PFSK-1 (cell line): ENCODE data around the gene MAPRE2.

Experiments
- FOXP2 ChIP-seq: optimal IDR thresholded peaks from 2 replicates; pipeline ENCODE3; 2011; ENCODE audit warnings: borderline replicate concordance, control low read depth, inconsistent platforms; ENCODE audit not compliant: insufficient read depth; ENCODE audit errors: extremely low read length, extremely low read depth
- POLR2AphosphoS5 ChIP-seq: IDR thresholded peaks from 2 replicates; pipeline ENCODE4 v1.6.1; 2012; ENCODE audit warnings: low read depth, mild to moderate bottlenecking, control low read depth, low read length, moderate library complexity
- REST ChIP-seq, 2 experiments: IDR thresholded peaks; 2 replicates each; pipeline versions ENCODE4 v1.6.1 to v1.8.0; 2011 to 2012; ENCODE audit warnings: low read depth in 2 of 2, low read length in 2 of 2, control low read depth in 1 of 2, inconsistent platforms in 1 of 2, mild to moderate bottlenecking in 1 of 2, moderate library complexity in 1 of 2; ENCODE audit not compliant: insufficient read depth in 1 of 2
- SIN3A ChIP-seq: IDR thresholded peaks from 2 replicates; pipeline ENCODE4 v1.6.1; 2012; ENCODE audit warnings: mild to moderate bottlenecking, low read length, moderate library complexity, borderline replicate concordance; ENCODE audit not compliant: insufficient read depth
- TAF1 ChIP-seq: IDR thresholded peaks from 2 replicates; pipeline ENCODE4 v1.6.1; 2012; ENCODE audit warnings: low read length, control low read depth, borderline replicate concordance; ENCODE audit not compliant: insufficient read depth

Gene MAPRE2

GRCh38 chr18:35043207-35043606, 2.0 kb downstream of the MAPRE2 start:
- no peak for TF ChIP-seq POLR2AphosphoS5
- TF ChIP-seq TAF1 = no peak
- no peak for TF ChIP-seq FOXP2
- TF ChIP-seq REST (IDR thresholded peaks at IDR 0.05; ENCODE audit: insufficient read depth in 1 of 2, low read depth in 2 of 2, low read length in 2 of 2) = no peak
- no peak for TF ChIP-seq SIN3A

GRCh38 chr18:35045121-35045520, 3.9 kb downstream of the MAPRE2 start:
- TF ChIP-seq SIN3A (0 out of 2 replicates have a peak, but pooled peaks have one; percentile 8), FOXP2 (no peak), TAF1 (no peak), REST (IDR thresholded peaks at IDR 0.05; ENCODE audit: insufficient read depth in 1 of 2, low read depth in 2 of 2, low read length in 2 of 2) (no peak)

GRCh38 chr18:35045806-35046205, 4.6 kb downstream of the MAPRE2 start:
- no peak for TF ChIP-seq TAF1
- no peak for TF ChIP-seq SIN3A
- TF ChIP-seq REST (IDR thresholded peaks at IDR 0.05; ENCODE audit: insufficient read depth in 1 of 2, low read depth in 2 of 2, low read length in 2 of 2) = no peak
- TF ChIP-seq POLR2AphosphoS5 = no peak
- no peak for TF ChIP-seq FOXP2

- no peak for TF ChIP-seq SIN3A
- no peak for TF ChIP-seq TAF1
- no peak for TF ChIP-seq FOXP2
- no peak for TF ChIP-seq POLR2AphosphoS5
- TF ChIP-seq REST (IDR thresholded peaks at IDR 0.05; ENCODE audit: insufficient read depth in 1 of 2, low read depth in 2 of 2, low read length in 2 of 2) = no peak
These were observed 6.6 kb downstream of the MAPRE2 start for GRCh38 chr18:35047697-35048292.
